Measurements from ENCODE around the gene TUFT1.
A peak's percentile ranks its signal among the peaks of the same experiment; 100 is the strongest.

Gene TUFT1, protein sequence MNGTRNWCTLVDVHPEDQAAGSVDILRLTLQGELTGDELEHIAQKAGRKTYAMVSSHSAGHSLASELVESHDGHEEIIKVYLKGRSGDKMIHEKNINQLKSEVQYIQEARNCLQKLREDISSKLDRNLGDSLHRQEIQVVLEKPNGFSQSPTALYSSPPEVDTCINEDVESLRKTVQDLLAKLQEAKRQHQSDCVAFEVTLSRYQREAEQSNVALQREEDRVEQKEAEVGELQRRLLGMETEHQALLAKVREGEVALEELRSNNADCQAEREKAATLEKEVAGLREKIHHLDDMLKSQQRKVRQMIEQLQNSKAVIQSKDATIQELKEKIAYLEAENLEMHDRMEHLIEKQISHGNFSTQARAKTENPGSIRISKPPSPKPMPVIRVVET

GRCh38 chr1:151540021-151540981, at the start of gene TUFT1:
TUFT1 (plus strand) TSS chr1:151540309; CDS start chr1:151540367, 58 bp downstream.
- peak within 1 kb of the TSS; percentile 89 for H3K27ac Mint-ChIP-seq (ENCODE audit: low read depth)
- DNase-seq (ENCODE audit: low spot score in 2 of 2) (peak; percentile 89 to 91), ATAC-seq (replicated peaks; ENCODE audit: extremely low read depth, poor library complexity, severe bottlenecking) (peak; percentile 98)
- H3K36me3 Mint-ChIP-seq (ENCODE audit: insufficient read depth), result peaks cover 2% of the 10 kb centered on the region
- peaks cover 20% of the 10 kb centered on the region for H3K4me1 Mint-ChIP-seq
- H3K27me3 Mint-ChIP-seq, result peaks cover 15% of the 10 kb centered on the region
- H3K9me3 Mint-ChIP-seq, result no peaks in the 10 kb centered on the region
- H3K4me3 Mint-ChIP-seq, result peak within 1 kb of the TSS; percentile 86

GRCh38 chr1:151491641-151492040, 48.5 kb upstream of the TUFT1 start:
- Mint-ChIP-seq H3K36me3 (ENCODE audit: insufficient read depth) (no peaks in the 10 kb centered on the region), H3K4me1 (no peaks in the 10 kb centered on the region), H3K9me3 (no peaks in the 10 kb centered on the region), H3K27ac (ENCODE audit: low read depth) (no peak overlapping the region), H3K4me3 (no peak overlapping the region), H3K27me3 (no peaks in the 10 kb centered on the region)
- DNase-seq (ENCODE audit: low spot score in 2 of 2), result no peak
- no peak for ATAC-seq (replicated peaks; ENCODE audit: extremely low read depth, poor library complexity, severe bottlenecking)

GRCh38 chr1:151492120-151492519, 48.0 kb upstream of the TUFT1 start:
- ATAC-seq (replicated peaks; ENCODE audit: extremely low read depth, poor library complexity, severe bottlenecking), result no peak
- DNase-seq (ENCODE audit: low spot score in 2 of 2), result no peak
- Mint-ChIP-seq H3K4me3 (no peak overlapping the region), H3K27me3 (no peaks in the 10 kb centered on the region), H3K9me3 (no peaks in the 10 kb centered on the region), H3K27ac (ENCODE audit: low read depth) (no peak overlapping the region), H3K4me1 (no peaks in the 10 kb centered on the region), H3K36me3 (ENCODE audit: insufficient read depth) (no peaks in the 10 kb centered on the region)

DNA sequence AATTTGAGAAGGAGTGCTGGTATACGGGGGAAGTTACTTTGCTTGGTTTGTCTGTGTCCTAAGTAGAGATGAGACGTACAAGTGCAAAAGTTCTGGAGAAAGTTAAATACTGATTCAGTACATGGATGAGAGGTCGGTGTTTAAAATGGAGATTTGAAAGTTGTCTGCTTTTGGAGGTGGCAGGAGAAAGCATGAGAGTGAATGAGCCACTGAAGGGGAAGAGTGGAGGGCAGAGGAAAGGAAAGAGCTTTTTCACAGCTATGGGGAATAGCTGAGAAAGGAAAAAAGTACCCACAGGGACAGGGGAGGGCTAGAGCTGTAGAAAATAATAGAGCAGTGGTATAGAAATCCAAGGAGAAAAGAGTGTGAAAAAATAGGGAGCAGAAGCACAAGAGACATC, 47.1 kb upstream of the TUFT1 start:
- no peak for ATAC-seq (replicated peaks; ENCODE audit: extremely low read depth, poor library complexity, severe bottlenecking)
- H3K4me1 Mint-ChIP-seq, result no peaks in the 10 kb centered on the region
- no peaks in the 10 kb centered on the region for H3K27me3 Mint-ChIP-seq
- H3K27ac Mint-ChIP-seq (ENCODE audit: low read depth), result no peak overlapping the region
- H3K9me3 Mint-ChIP-seq, result no peaks in the 10 kb centered on the region
- H3K36me3 Mint-ChIP-seq (ENCODE audit: insufficient read depth), result no peaks in the 10 kb centered on the region
- no peak overlapping the region for H3K4me3 Mint-ChIP-seq
- DNase-seq (ENCODE audit: low spot score in 2 of 2), result no peak

- no peak overlapping the region for H3K4me3 Mint-ChIP-seq
- no peak overlapping the region for H3K27ac Mint-ChIP-seq (ENCODE audit: low read depth)
- no peaks in the 10 kb centered on the region for H3K4me1 Mint-ChIP-seq
- DNase-seq (ENCODE audit: low spot score in 2 of 2), result no peak
- H3K27me3 Mint-ChIP-seq, result no peaks in the 10 kb centered on the region
- ATAC-seq (replicated peaks; ENCODE audit: extremely low read depth, poor library complexity, severe bottlenecking), result no peak
- no peaks in the 10 kb centered on the region for H3K36me3 Mint-ChIP-seq (ENCODE audit: insufficient read depth)
- H3K9me3 Mint-ChIP-seq, result no peaks in the 10 kb centered on the region
These were observed 45.3 kb upstream of the TUFT1 start for GRCh38 chr1:151494741-151495281.

- no peaks in the 10 kb centered on the region for H3K36me3 Mint-ChIP-seq (ENCODE audit: insufficient read depth)
- no peaks in the 10 kb centered on the region for H3K4me1 Mint-ChIP-seq
- DNase-seq (ENCODE audit: low spot score in 2 of 2) (no peak), ATAC-seq (replicated peaks; ENCODE audit: extremely low read depth, poor library complexity, severe bottlenecking) (no peak)
- no peak overlapping the region for H3K4me3 Mint-ChIP-seq
- no peaks in the 10 kb centered on the region for H3K27me3 Mint-ChIP-seq
- H3K27ac Mint-ChIP-seq (ENCODE audit: low read depth), result no peak overlapping the region
- H3K9me3 Mint-ChIP-seq, result no peaks in the 10 kb centered on the region
These were observed 44.8 kb upstream of the TUFT1 start for GRCh38 chr1:151495316-151495715.

GRCh38 chr1:151499365-151499764, 40.7 kb upstream of the TUFT1 start:
- ATAC-seq (replicated peaks; ENCODE audit: extremely low read depth, poor library complexity, severe bottlenecking) (no peak), DNase-seq (ENCODE audit: low spot score in 2 of 2) (no peak)
- no peak overlapping the region for H3K4me3 Mint-ChIP-seq
- no peak overlapping the region for H3K27ac Mint-ChIP-seq (ENCODE audit: low read depth)
- no peaks in the 10 kb centered on the region for H3K27me3 Mint-ChIP-seq
- no peaks in the 10 kb centered on the region for H3K4me1 Mint-ChIP-seq
- no peaks in the 10 kb centered on the region for H3K36me3 Mint-ChIP-seq (ENCODE audit: insufficient read depth)
- no peaks in the 10 kb centered on the region for H3K9me3 Mint-ChIP-seq

DNA sequence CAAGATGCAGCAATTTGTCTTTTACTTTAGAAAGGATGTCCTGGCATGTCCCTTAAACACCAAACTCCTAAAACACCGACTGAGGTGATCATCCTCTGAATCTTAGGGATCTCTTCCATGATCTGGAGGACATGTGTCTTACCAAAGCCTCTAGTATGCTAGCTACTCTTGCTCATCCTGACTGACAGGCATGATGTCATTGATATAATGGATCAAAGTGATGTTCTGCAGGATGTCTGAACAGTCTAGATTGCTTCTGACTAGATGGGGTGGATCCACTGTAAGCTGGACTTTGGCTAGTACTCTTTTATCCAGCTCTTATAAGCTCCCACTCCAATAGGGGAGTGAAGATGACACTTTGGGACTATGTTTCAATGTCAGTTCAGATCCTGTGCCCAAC, 40.2 kb upstream of the TUFT1 start:
- Mint-ChIP-seq H3K36me3 (ENCODE audit: insufficient read depth) (no peaks in the 10 kb centered on the region), H3K27ac (ENCODE audit: low read depth) (no peak overlapping the region), H3K4me1 (no peaks in the 10 kb centered on the region), H3K4me3 (no peak overlapping the region), H3K9me3 (no peaks in the 10 kb centered on the region), H3K27me3 (no peaks in the 10 kb centered on the region)
- no peak for DNase-seq (ENCODE audit: low spot score in 2 of 2)
- no peak for ATAC-seq (replicated peaks; ENCODE audit: extremely low read depth, poor library complexity, severe bottlenecking)

- no peak for DNase-seq (ENCODE audit: low spot score in 2 of 2)
- Mint-ChIP-seq H3K36me3 (ENCODE audit: insufficient read depth) (no peaks in the 10 kb centered on the region), H3K4me3 (no peak overlapping the region), H3K9me3 (no peaks in the 10 kb centered on the region), H3K27me3 (no peaks in the 10 kb centered on the region), H3K27ac (ENCODE audit: low read depth) (no peak overlapping the region), H3K4me1 (no peaks in the 10 kb centered on the region)
- no peak for ATAC-seq (replicated peaks; ENCODE audit: extremely low read depth, poor library complexity, severe bottlenecking)
These were observed 38.6 kb upstream of the TUFT1 start for GRCh38 chr1:151501474-151501873.

- Mint-ChIP-seq H3K27me3 (no peaks in the 10 kb centered on the region), H3K4me1 (no peaks in the 10 kb centered on the region), H3K27ac (ENCODE audit: low read depth) (no peak overlapping the region), H3K4me3 (no peak overlapping the region), H3K9me3 (no peaks in the 10 kb centered on the region), H3K36me3 (ENCODE audit: insufficient read depth) (no peaks in the 10 kb centered on the region)
- ATAC-seq (replicated peaks; ENCODE audit: extremely low read depth, poor library complexity, severe bottlenecking) (no peak), DNase-seq (ENCODE audit: low spot score in 2 of 2) (no peak)
These were observed 37.9 kb upstream of the TUFT1 start for GRCh38 chr1:151502035-151502700.

- ATAC-seq (replicated peaks; ENCODE audit: extremely low read depth, poor library complexity, severe bottlenecking) (no peak), DNase-seq (ENCODE audit: low spot score in 2 of 2) (no peak)
- Mint-ChIP-seq H3K27ac (ENCODE audit: low read depth) (no peak overlapping the region), H3K36me3 (ENCODE audit: insufficient read depth) (no peaks in the 10 kb centered on the region), H3K9me3 (no peaks in the 10 kb centered on the region), H3K4me1 (no peaks in the 10 kb centered on the region), H3K4me3 (no peak overlapping the region), H3K27me3 (no peaks in the 10 kb centered on the region)
These were observed 37.0 kb upstream of the TUFT1 start for GRCh38 chr1:151502859-151503780.
